Measurements from ENCODE around the gene HBM. TPM values are rescaled to one million over a fixed set of nuclear protein-coding genes. Genes with fewer than 3 reads are reported as not detected.
"Not testable (repeated sequence)": the region's sequence is repeated elsewhere in the genome, so short reads cannot be mapped to it uniquely, and the experiment has no call there.

The HBM gene
- total RNA-seq, 1 donor from 2014 or later, result not detected

- no peak for DNase-seq (ENCODE audit: low spot score)
These were observed 19.4 kb downstream of the HBM start for GRCh38 chr16:185213-185612.

DNA sequence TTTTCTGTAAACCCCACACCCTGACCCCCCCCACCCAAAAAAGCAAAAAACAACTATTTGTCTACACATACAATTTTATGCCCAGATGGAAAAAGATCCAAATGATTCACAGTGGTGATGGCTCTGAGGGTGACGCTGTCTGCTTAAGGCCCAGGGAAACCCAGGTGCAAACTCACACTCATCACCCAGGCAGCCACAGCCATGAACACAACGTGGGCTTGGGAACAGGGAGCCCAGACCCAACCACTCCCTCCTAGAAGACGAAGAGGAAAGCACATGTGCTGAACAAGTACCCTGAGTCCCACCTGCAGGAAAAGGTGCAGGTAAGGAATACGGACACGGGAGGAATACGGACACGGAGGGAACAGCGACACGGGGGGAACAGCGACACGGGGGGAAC lies 19.9 kb downstream of the HBM start:
- DNase-seq (ENCODE audit: low spot score), result no peak

DNA sequence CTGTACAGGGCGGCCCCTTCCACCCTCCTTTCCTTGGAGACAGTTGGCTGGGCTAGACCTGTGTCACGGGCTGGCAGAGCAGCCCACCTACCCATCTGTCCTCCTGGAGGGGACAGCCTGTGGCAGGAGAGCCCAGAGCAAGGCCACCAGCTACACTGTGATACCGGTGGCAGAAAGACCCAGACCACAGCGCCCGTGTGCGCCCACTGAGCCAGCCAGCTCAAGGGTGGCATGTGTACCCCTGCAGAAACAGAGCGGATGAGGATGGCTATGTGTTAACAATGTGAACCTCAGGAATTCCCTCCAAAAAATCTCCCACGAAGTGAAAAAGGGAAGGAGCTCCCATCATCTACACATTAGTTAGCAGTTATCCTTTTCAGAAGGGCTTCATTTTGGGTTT lies 21.6 kb downstream of the HBM start:
- no peak for DNase-seq (ENCODE audit: low spot score)

DNA sequence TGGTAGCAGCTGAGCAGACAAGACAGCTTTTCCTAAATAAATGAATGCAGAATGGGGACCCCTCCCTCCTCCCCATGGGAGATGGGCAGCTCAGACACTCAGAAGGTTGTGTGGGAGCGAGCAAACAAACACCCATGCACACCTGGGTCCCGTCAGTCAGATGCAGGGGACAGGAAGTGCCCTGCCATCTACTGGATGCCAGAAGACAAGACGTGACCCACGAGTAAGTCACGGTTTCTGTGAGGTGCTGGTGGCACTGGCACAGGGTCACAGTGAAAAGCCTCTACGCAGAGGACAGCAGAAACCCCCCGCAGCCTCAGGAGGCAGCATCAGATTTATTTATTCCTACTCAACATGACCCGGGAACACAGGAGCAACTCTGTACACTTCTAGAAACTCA lies 22.9 kb downstream of the HBM start:
- DNase-seq (ENCODE audit: low spot score), result no peak

GRCh38 chr16:189604-190186 lies 23.9 kb downstream of the HBM start:
- DNase-seq (ENCODE audit: low spot score), result no peak

- no peak for DNase-seq (ENCODE audit: low spot score)
These were observed 26.1 kb downstream of the HBM start for GRCh38 chr16:191831-192230.

- DNase-seq (ENCODE audit: low spot score), result no peak
These were observed 26.9 kb downstream of the HBM start for GRCh38 chr16:192686-193085.

DNA sequence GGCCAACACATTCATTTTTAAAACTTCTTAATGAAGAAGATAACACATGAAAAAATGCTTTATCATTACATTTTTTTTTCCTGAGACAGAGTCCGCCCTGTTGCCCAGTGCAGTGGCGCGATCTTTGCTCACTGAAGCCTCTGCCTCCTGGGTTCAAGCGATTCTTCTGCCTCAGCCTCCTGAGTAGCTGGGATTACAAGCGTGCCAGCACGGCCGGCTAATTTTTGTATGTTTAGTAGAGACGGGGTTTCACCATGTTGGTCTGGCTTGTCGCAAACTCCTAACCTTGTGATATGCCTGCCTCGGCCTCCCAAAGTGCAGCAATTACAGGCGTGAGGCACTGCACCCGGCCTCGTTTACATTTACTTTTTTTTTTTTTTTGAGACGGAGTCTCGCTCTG lies 27.7 kb downstream of the HBM start:
- no peak for DNase-seq (ENCODE audit: low spot score)

DNA sequence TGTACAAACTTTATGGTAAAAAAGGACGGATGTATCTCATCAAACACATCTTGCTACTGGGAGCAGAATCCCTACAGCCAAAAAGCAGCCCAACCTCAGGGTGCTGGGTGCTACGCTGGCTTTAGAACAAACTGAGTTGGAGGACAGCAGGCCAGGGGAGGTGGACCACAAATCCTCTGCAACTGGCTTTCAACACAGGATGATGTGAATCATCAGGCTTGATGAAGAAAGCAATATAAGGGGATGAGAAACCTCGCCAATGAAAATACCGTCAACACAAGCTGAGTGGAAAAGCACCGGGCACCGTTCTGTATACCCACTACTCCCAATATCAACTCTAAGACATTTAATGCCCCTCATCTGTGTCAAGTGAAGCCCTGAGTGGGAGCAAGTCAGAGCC lies 28.7 kb downstream of the HBM start:
- no peak for DNase-seq (ENCODE audit: low spot score)

DNA sequence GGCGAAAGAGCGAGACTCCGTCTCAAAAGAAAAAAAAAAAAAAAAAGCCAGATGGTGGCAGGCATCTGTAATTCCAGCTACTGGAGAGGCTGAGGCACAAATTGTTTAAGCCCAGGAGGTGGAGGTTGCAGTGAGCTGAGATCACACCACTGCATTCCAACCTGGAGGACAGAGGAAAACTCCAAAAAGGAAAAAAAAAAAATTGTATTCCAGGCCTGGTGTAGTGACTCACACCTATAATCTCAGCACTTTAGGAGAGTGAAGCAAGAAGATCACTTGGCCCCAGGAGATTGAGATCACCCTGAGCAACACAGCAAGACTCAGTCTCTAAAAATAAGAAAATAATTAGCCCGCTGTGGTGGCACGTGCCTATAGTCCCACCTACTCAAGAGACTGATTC lies 34.6 kb downstream of the HBM start:
- no peak for DNase-seq (ENCODE audit: low spot score)

- DNase-seq (ENCODE audit: low spot score), result no peak
These were observed 37.5 kb downstream of the HBM start for GRCh38 chr16:203246-203645.

- not testable (repeated sequence) for DNase-seq (ENCODE audit: low spot score)
These were observed 38.3 kb downstream of the HBM start for GRCh38 chr16:204046-204445.

DNA sequence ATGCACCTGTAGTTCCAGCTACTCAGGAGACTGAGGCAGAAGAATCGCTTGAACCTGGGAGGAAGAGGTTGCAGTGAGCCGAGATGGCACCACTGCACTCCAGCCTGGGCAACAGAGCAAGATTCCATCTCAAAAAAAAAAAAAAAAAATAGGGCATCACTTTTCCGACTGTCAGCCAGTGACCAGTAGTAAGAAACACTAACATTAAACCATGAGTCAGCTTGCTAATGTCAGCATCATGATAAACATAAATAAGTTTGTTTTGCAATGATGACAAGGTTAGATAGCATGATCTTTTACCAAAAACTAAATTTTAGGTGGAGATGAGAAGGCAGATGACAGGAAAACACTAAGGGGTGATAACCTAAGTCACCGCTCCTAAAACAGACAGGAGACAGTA lies 43.6 kb downstream of the HBM start:
- DNase-seq (ENCODE audit: low spot score), result not testable (repeated sequence)

- not testable (repeated sequence) for DNase-seq (ENCODE audit: low spot score)
These were observed 45.9 kb downstream of the HBM start for GRCh38 chr16:211631-212180.

DNA sequence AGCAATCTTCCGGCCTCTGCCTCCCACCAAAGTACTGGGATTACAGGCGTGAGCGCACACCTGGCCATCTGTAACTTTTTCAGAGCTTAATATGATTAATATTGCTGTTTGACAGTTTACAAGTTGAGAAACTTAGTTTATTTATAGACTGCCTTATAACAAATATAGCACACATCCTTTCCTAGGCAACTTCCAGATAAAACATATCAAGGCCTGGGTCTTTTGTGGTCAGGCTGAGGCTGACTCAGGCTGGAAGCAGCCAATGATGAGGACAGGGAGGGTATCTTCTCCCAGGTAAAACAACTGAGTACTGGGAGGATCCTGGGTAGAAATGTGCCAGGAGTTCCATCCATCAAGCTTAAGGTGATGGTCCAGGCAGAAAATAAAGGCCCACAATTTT lies 47.2 kb downstream of the HBM start:
- DNase-seq (ENCODE audit: low spot score), result no peak

Other genes with a start within 250 kb of the HBM start
- gene POLR3K, start 112.4 kb upstream of the HBM start, total RNA-seq, result 14.9 TPM
- gene SNRNP25, start 112.2 kb upstream of the HBM start, total RNA-seq, result 16.8 TPM
- gene RHBDF1, start 93.3 kb upstream of the HBM start, total RNA-seq, result 49.0 TPM
- gene MPG, start 87.8 kb upstream of the HBM start, total RNA-seq, result 38.2 TPM
- gene NPRL3, start 27.3 kb upstream of the HBM start, total RNA-seq, result 42.5 TPM
- gene HBZ, start 13.3 kb upstream of the HBM start, total RNA-seq, result not detected
- 88.0 TPM for gene HBA2, start 6.9 kb downstream of the HBM start, total RNA-seq
- gene HBA1, start 10.7 kb downstream of the HBM start, total RNA-seq, result 82.1 TPM
- gene HBQ1, start 14.5 kb downstream of the HBM start, total RNA-seq, result not detected
- gene LUC7L, start 63.5 kb downstream of the HBM start, total RNA-seq, result 85.3 TPM
- 89.4 TPM for gene FAM234A, start 68.8 kb downstream of the HBM start, total RNA-seq
- 4.5 TPM for gene RGS11, start 110.0 kb downstream of the HBM start, total RNA-seq
- not detected for gene ARHGDIG, start 114.6 kb downstream of the HBM start, total RNA-seq
- not detected for gene PDIA2, start 117.2 kb downstream of the HBM start, total RNA-seq
- 20.1 TPM for gene AXIN1, start 186.7 kb downstream of the HBM start, total RNA-seq
- 56.6 TPM for gene MRPL28, start 204.6 kb downstream of the HBM start, total RNA-seq
- gene PGAP6, start 216.0 kb downstream of the HBM start, total RNA-seq, result 37.6 TPM
- gene NME4, start 231.2 kb downstream of the HBM start, total RNA-seq, result 121 TPM
- gene DECR2, start 235.9 kb downstream of the HBM start, total RNA-seq, result 17.5 TPM